Kidney (tissue), 14 donors: ENCODE data around the gene KDM6B. TPM values are rescaled to one million over a fixed set of nuclear protein-coding genes. Genes with fewer than 3 reads are reported as not detected.

Experiments used
- DNase-seq, 5 donors: peaks; one replicate each; pipeline ENCODE4 v3.0.0-alpha.2; 2013 to 2020
- FAIRE-seq: peaks from 2 replicates; lab custom pipeline; 2012; peaks lifted over from hg19 to GRCh38; lab: Jason Lieb, UNC
- H3K27ac ChIP-seq, 2 donors: one replicate each; pipeline ENCODE4 v1.7.0; 2013; ENCODE audit warnings: low read depth in 2 of 2, low read length in 2 of 2, inconsistent platforms in 1 of 2
- H3K27me3 ChIP-seq: one replicate; pipeline ENCODE4 v1.7.1; 2013; ENCODE audit warnings: low read length, inconsistent platforms; ENCODE audit not compliant: control insufficient read depth, insufficient read depth
- H3K36me3 ChIP-seq, 3 donors: one replicate each; pipeline versions ENCODE4 v1.7.0 to v1.7.1; 2013; ENCODE audit warnings: low read length in 3 of 3, control low read depth in 1 of 3, inconsistent platforms in 1 of 3; ENCODE audit not compliant: insufficient read depth in 3 of 3, control insufficient read depth in 2 of 3
- H3K4me1 ChIP-seq, 3 donors: one replicate each; pipeline versions ENCODE4 v1.7.0 to v1.7.1; 2013; ENCODE audit warnings: low read length in 3 of 3, inconsistent platforms in 1 of 3, low read depth in 1 of 3; ENCODE audit not compliant: control insufficient read depth in 2 of 3, insufficient read depth in 2 of 3
- H3K4me3 ChIP-seq, 3 donors: one replicate each; pipeline versions ENCODE4 v1.7.0 to v1.8.1; 2013; ENCODE audit warnings: low read length in 3 of 3, control low read depth in 1 of 3, inconsistent platforms in 1 of 3
- H3K9ac ChIP-seq, 3 donors: one replicate each; pipeline versions ENCODE4 v1.7.0 to v1.7.1; 2013; ENCODE audit warnings: low read length in 3 of 3, control low read depth in 1 of 3, inconsistent platforms in 1 of 3
- H3K9me3 ChIP-seq, 3 donors: one replicate each; pipeline versions ENCODE4 v1.7.0 to v1.7.1; 2013; ENCODE audit warnings: low read length in 3 of 3, control low read depth in 1 of 3, inconsistent platforms in 1 of 3; ENCODE audit not compliant: control insufficient read depth in 2 of 3, insufficient read depth in 1 of 3
- intact Hi-C: fragments of 100-400 bp; cut with DNase I; formaldehyde crosslinking; loops from one replicate; pipeline ENCODE4 v1.11.1; 2022
- polyA plus RNA-seq: library from polyadenylated mRNA; stranded (reverse); fragments of 350-450 nt; fragmentation: Illumina TruSeq; extraction: RNeasy Lipid Tissue Mini Kit (QIAGEN cat#74804); gene quantifications from one replicate; pipeline ENCODE4 v1.2.3, GENCODE V29; 2014; ENCODE audit warnings: low read depth, low replicate concordance; ENCODE audit not compliant: insufficient read depth
- total RNA-seq: library from RNA; stranded (reverse); fragmentation: NEBNext Ultra II Directional; extraction: Animal tissue kit (Norgen Biotek cat#: 25700); gene quantifications from one replicate; pipeline ENCODE4 v1.2.1, GENCODE V29; 2021
- TF ChIP-seq, protein P1 (sequence below): IDR thresholded peaks from 3 replicates; pipeline ENCODE4 v1.5.1; 2012; ENCODE audit warnings: mild to moderate bottlenecking, moderate library complexity, borderline replicate concordance; ENCODE audit not compliant: insufficient read depth; ENCODE audit errors: extremely low read depth
- donor health status: control.
- donor health status: control.
- donor health status: control.
- donor health status: control.
- donor health status: control.
- donor health status: DM: yes; HTN: yes; CAD: no.
- donor health status: Normal renal cell carcinoma (clear cell type).

Gene KDM6B
- total and polyA plus RNA-seq, 2 donors from 2014 or later, result 3.9 to 32.3 TPM

- intact Hi-C loops, result no loop called here
- Histone ChIP-seq H3K4me1 (peaks cover 0 to 14% (median 0%) of the 10 kb centered on the region in 3 donors), H3K27ac (no peak overlapping the region), H3K36me3 (peaks cover 8 to 42% (median 23%) of the 10 kb centered on the region in 3 donors), H3K4me3 (no peak overlapping the region), H3K27me3 (no peaks in the 10 kb centered on the region), H3K9ac (no peak overlapping the region), H3K9me3 (no peaks in the 10 kb centered on the region)
- TF ChIP-seq, protein P1, sequence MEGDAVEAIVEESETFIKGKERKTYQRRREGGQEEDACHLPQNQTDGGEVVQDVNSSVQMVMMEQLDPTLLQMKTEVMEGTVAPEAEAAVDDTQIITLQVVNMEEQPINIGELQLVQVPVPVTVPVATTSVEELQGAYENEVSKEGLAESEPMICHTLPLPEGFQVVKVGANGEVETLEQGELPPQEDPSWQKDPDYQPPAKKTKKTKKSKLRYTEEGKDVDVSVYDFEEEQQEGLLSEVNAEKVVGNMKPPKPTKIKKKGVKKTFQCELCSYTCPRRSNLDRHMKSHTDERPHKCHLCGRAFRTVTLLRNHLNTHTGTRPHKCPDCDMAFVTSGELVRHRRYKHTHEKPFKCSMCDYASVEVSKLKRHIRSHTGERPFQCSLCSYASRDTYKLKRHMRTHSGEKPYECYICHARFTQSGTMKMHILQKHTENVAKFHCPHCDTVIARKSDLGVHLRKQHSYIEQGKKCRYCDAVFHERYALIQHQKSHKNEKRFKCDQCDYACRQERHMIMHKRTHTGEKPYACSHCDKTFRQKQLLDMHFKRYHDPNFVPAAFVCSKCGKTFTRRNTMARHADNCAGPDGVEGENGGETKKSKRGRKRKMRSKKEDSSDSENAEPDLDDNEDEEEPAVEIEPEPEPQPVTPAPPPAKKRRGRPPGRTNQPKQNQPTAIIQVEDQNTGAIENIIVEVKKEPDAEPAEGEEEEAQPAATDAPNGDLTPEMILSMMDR, result no peak
- peak in 2 of 5 donors; percentile 62 to 75 for DNase-seq
- no peak for FAIRE-seq
Measured at GRCh38 chr17:7850701-7851437, 16.9 kb downstream of the KDM6B start.

- intact Hi-C loops, result no loop called here
- peak; percentile 93 to 97 (median 95) for DNase-seq
- Histone ChIP-seq H3K36me3 (peaks cover 8 to 39% (median 19%) of the 10 kb centered on the region in 3 donors), H3K27me3 (no peaks in the 10 kb centered on the region), H3K9ac (no peak overlapping the region), H3K4me1 (peaks cover 0 to 22% (median 0%) of the 10 kb centered on the region in 3 donors), H3K9me3 (no peaks in the 10 kb centered on the region), H3K27ac (peak overlapping the region; percentile 19 to 34), H3K4me3 (no peak overlapping the region)
- TF ChIP-seq, protein P1, result peak; percentile 99
- FAIRE-seq, result no peak
Measured at GRCh38 chr17:7851438-7852261, 17.6 kb downstream of the KDM6B start.

- peak in 1 of 5 donors; percentile 84 for DNase-seq
- H3K9ac ChIP-seq, result no peak overlapping the region
- no peak for FAIRE-seq
- H3K4me3 ChIP-seq, result no peak overlapping the region
- intact Hi-C loops, result no loop called here
- no peaks in the 10 kb centered on the region for H3K27me3 ChIP-seq
- peaks cover 0 to 24% (median 0%) of the 10 kb centered on the region in 3 donors for H3K4me1 ChIP-seq
- peaks cover 8 to 39% (median 17%) of the 10 kb centered on the region in 3 donors for H3K36me3 ChIP-seq
- no peaks in the 10 kb centered on the region for H3K9me3 ChIP-seq
- peak overlapping the region in 1 of 2 donors; percentile 34 for H3K27ac ChIP-seq
- TF ChIP-seq, protein P1, result no peak
Measured at GRCh38 chr17:7852262-7852670, 18.2 kb downstream of the KDM6B start.
